Transverse colon (tissue), 4 donors: ENCODE results near the gene TRMT10C. TPM values are rescaled to one million over a fixed set of nuclear protein-coding genes. Genes with fewer than 3 reads are reported as not detected.

Source experiments
- DNase-seq: peaks from one replicate; pipeline ENCODE4 v3.0.0-alpha.2; 2019
- H3K27ac ChIP-seq, 4 donors: fragments of 200-600 bp; sonication (generic); 2 replicates each; pipeline ENCODE4 v1.5.1; 2016 to 2018; ENCODE audit warnings: inconsistent platforms in 4 of 4
- H3K27me3 ChIP-seq: fragments of 200-600 bp; sonication (generic); 2 replicates; pipeline ENCODE4 v1.5.1; 2017; ENCODE audit warnings: inconsistent platforms
- H3K36me3 ChIP-seq, 4 donors: fragments of 200-600 bp; sonication (generic); 2 replicates each; pipeline ENCODE4 v1.5.1; 2017 to 2019; ENCODE audit warnings: inconsistent platforms in 4 of 4
- H3K4me1 ChIP-seq, 4 donors: fragments of 200-600 bp; sonication (generic); 2 replicates each; pipeline ENCODE4 v1.5.1; 2017 to 2020; ENCODE audit warnings: inconsistent platforms in 4 of 4
- H3K4me3 ChIP-seq, 4 donors: fragments of 200-600 bp; sonication (generic); 1 replicate in 1 of 4; 2 replicates in 3 of 4; pipeline versions ENCODE4 v1.5.1 to v1.6.1; 2017 to 2019; ENCODE audit warnings: inconsistent platforms in 4 of 4
- H3K9me3 ChIP-seq, 2 donors: fragments of 200-600 bp; sonication (generic); 2 replicates each; pipeline ENCODE4 v1.5.1; 2017 to 2019; ENCODE audit warnings: inconsistent platforms in 2 of 2
- EP300 ChIP-seq: sonication (generic); formaldehyde crosslinking; IDR thresholded peaks from one replicate; pipeline ENCODE4 v1.6.1; 2017; ENCODE audit warnings: antibody characterized with exemption, low read depth
- POLR2A ChIP-seq: fragments of 450-650 bp; IDR thresholded peaks from one replicate; pipeline ENCODE4 v1.6.1; 2016; ENCODE audit warnings: antibody characterized with exemption, mild to moderate bottlenecking, moderate library complexity
- POLR2AphosphoS5 ChIP-seq, 3 donors: sonication (generic); formaldehyde crosslinking; IDR thresholded peaks; one replicate each; pipeline ENCODE4 v1.6.1; 2016; ENCODE audit warnings: antibody characterized with exemption in 3 of 3
- WGBS, 2 donors: methylation state at CpG; one replicate each; pipeline ENCODE4 v1.1.5; 2018; ENCODE audit warnings: low coverage in 1 of 2; 5-methylcytosine and 5-hydroxymethylcytosine counted together
- in situ Hi-C, 4 donors: fragments of 200-750 bp; cut with MboI; loops; one replicate each; pipeline versions ENCODE4 v1.15.0 to v1.15.1; 2017; ENCODE audit warnings: low sequenced_read_pairs in 3 of 4, low pct_ligation_motif_present in 1 of 4, low pct_unique_long_range_greater_than_20kb in 1 of 4
- intact Hi-C: fragments of 100-400 bp; cut with DNase I; formaldehyde crosslinking; loops from one replicate; pipeline ENCODE4 v1.15.1; 2023; ENCODE audit warnings: low total_unique reads
- total RNA-seq, 4 donors: library from RNA; depleted of rRNA; stranded (reverse); fragments of >200 nt; gene quantifications; one replicate each; pipeline ENCODE4 v1.1.0, GENCODE V29; 2016
- TF ChIP-seq, protein P1 (sequence below), 5 experiments: fragments of 200-600 bp in 3 of 5; fragments of 450-650 bp in 2 of 5; sonication (generic) in 3 of 5; IDR thresholded peaks; 1 replicate in 2 of 5; 2 replicates in 3 of 5; pipeline ENCODE4 v1.5.1; 2016 to 2017; ENCODE audit warnings: antibody characterized with exemption in 5 of 5, inconsistent platforms in 3 of 5, mild to moderate bottlenecking in 2 of 5, moderate library complexity in 1 of 5

The TRMT10C gene
- 10 to 100 TPM in 2 of 4 donors, 1 to 10 TPM in 2; 5.0 to 15.0 (median 11.0) TPM for total RNA-seq

DNA sequence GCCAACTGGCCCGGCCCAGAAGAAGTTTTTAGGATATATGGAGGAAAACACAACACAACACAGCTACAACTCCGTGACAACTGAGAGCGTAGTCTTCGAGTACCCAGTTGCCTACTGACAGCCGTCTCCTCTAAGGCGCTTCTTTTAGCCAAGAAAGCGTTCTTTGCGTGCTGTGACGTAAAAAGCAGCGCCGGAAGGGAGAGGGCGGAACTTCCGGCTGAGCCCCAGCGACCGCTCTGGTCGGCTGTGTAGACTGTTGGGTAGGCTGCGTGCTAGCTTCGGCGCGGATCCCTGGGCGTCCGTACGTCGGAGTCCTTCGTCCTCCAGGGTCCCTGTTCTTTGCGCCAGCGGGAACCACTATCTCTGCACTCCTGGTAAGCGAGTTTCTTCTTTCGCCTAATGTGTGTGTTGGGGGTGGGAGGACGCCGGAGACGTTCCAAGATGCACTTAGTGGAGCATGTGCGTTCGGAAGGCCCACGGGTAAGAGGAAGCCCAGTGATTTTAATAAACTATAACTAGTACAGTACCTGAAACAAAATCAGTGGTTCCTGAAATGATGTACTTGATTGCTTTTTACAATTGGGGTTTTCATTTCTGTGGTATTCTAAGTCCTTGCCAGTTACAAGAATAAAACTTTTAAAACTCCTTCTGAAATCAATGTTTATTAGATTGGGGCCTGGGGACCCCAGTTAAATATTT, at the start of gene TRMT10C:
Gene TRMT10C, plus strand, starts transcription at position 239 of the 699 bp plus-strand sequence. CDS start 2,914 bp downstream, outside the sequence.
- TF ChIP-seq POLR2A = peak; percentile 88
- TF ChIP-seq POLR2AphosphoS5 (IDR thresholded peaks at IDR 0.05) = peak; percentile 93 to 96 (median 93)
- TF ChIP-seq, protein P1, sequence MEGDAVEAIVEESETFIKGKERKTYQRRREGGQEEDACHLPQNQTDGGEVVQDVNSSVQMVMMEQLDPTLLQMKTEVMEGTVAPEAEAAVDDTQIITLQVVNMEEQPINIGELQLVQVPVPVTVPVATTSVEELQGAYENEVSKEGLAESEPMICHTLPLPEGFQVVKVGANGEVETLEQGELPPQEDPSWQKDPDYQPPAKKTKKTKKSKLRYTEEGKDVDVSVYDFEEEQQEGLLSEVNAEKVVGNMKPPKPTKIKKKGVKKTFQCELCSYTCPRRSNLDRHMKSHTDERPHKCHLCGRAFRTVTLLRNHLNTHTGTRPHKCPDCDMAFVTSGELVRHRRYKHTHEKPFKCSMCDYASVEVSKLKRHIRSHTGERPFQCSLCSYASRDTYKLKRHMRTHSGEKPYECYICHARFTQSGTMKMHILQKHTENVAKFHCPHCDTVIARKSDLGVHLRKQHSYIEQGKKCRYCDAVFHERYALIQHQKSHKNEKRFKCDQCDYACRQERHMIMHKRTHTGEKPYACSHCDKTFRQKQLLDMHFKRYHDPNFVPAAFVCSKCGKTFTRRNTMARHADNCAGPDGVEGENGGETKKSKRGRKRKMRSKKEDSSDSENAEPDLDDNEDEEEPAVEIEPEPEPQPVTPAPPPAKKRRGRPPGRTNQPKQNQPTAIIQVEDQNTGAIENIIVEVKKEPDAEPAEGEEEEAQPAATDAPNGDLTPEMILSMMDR (IDR thresholded peaks at IDR 0.05) = no peak
- TF ChIP-seq EP300 = no peak
- peak within 1 kb of the TSS; percentile 85 to 95 (median 87) for H3K27ac ChIP-seq
- intact Hi-C loops = no loop called here
- peak within 1 kb of the TSS; percentile 54 to 96 (median 72) for H3K4me3 ChIP-seq
- H3K36me3 ChIP-seq = peaks cover 0 to 18% (median 0%) of the 10 kb centered on the region in 4 donors
- DNase-seq = peak; percentile 94
- in situ Hi-C loops = loop anchor here in 1 of 4 donors (10.0 kb wide), 1 partner anchor 123 kb away; the partner anchor contains the start of gene RPL24
- no peaks in the 10 kb centered on the region for H3K9me3 ChIP-seq
- peaks cover 7 to 23% (median 9%) of the 10 kb centered on the region in 4 donors for H3K4me1 ChIP-seq
- peaks cover 29% of the 10 kb centered on the region for H3K27me3 ChIP-seq
- WGBS, 2 donors = 0 to 1% methylated on average over 1 to 35 of the region's 35 CpGs

DNA sequence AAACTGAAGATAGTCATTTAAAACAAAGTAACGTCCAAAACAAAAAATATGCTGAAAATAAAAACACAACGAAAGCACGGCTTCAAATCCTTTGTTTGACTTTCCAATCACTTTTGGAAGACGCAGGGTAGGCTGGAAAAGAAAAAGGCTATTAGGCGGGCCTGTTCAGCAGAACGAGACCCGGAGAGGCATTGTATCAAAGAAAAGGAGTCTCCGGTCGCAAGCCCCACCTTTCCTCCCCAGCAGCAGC, 49.3 kb upstream of the TRMT10C start:
- intact Hi-C loops = no loop called here
- 0% methylated on average over 9 of the region's 9 CpGs for WGBS, 2 donors
- DNase-seq = no peak
- no peak for TF ChIP-seq EP300
- TF ChIP-seq, protein P1 (IDR thresholded peaks at IDR 0.05) = no peak
- no peak for TF ChIP-seq POLR2AphosphoS5 (IDR thresholded peaks at IDR 0.05)
- TF ChIP-seq POLR2A = no peak
- in situ Hi-C loops = no loop called here
- no peaks in the 10 kb centered on the region for H3K9me3 ChIP-seq
- peaks cover 0 to 28% (median 3%) of the 10 kb centered on the region in 4 donors for H3K4me1 ChIP-seq
- H3K27ac ChIP-seq = peak overlapping the region; percentile 94 to 99 (median 96)
- H3K27me3 ChIP-seq = no peaks in the 10 kb centered on the region
- H3K36me3 ChIP-seq = no peaks in the 10 kb centered on the region
- peak overlapping the region; percentile 55 to 98 (median 83) for H3K4me3 ChIP-seq

DNA sequence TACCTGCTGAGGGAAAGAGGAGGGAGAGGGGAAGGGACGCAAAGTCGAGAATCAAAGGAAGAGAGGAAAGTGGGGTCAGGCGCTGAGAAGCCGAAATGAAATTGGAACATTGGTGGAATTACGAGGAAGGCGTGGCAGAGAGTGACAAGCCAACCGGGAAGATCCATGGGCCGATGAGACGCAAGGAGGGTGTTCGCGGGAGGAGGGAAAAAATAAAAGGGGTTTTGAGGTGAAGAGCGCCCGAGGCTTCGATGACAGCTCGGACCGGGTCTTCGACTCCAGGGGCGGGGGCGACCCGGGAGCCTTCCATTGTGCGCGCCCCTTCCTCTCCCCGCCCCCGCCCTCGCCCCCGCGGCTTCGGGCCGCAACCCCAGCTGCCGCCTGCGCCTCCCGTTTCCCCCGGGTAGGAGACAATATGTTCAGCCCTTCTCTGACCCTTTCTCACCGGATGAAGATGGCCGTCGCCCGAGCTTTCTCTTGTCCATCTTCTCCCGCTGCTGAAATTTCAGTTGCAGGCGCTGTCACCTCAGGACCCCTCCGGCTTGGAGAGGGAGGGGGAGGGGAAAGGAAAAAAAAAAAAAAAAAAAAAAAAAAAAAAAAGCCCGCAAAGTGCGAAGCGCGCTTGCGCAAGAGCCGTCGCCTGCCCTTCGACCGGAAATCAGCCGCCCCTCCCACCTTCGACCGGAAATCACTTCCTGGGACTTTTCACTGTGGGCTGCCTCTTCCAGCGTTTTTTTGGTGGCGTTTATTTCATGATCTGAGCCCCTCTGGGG, 48.8 kb upstream of the TRMT10C start, which contains the start of gene SENP7:
Gene SENP7, minus strand, starts transcription at position 567 of the 773 bp plus-strand sequence. Its CDS starts 82 bp downstream, at position 485.
- H3K27me3 ChIP-seq = peaks cover 2% of the 10 kb centered on the region
- WGBS, 2 donors = 0 to 2% methylated on average over 11 to 53 of the region's 54 CpGs
- H3K4me3 ChIP-seq = peak within 1 kb of the TSS; percentile 55 to 98 (median 83)
- DNase-seq = peak; percentile 88
- H3K4me1 ChIP-seq = peaks cover 0 to 28% (median 3%) of the 10 kb centered on the region in 4 donors
- no peaks in the 10 kb centered on the region for H3K9me3 ChIP-seq
- peak within 1 kb of the TSS; percentile 94 to 99 (median 96) for H3K27ac ChIP-seq
- in situ Hi-C loops (no loop called here), intact Hi-C loops (no loop called here)
- no peaks in the 10 kb centered on the region for H3K36me3 ChIP-seq
- TF ChIP-seq, protein P1 (IDR thresholded peaks at IDR 0.05) = no peak
- peak; percentile 33 to 57 (median 56) for TF ChIP-seq POLR2AphosphoS5 (IDR thresholded peaks at IDR 0.05)
- TF ChIP-seq POLR2A = peak; percentile 42
- no peak for TF ChIP-seq EP300

DNA sequence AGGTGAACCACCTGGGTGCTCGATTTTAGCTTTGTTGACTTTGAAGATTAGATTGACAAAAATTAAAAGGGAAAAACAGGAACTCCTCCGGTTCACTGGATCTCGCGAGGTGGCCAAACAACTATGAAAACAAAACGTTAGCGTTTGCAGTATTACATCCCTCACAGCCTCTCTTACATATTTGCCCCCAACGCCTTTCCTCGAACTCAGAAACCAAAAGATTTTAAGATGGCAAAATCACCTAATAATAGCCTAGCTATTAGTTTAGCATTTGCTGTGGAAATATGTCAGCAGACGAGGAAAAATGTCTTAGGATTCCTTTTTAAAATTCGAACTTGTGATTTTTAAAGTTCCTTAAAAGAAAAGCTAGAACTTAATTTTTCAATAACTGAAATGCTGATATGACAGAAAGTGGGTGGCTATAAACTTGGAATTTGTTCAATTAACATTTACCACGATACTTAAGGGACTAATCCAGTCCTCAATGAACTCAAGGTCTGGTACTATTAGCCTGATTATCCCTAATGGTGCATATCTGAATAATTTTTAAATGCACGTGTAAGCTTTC, 48.2 kb upstream of the TRMT10C start:
- Histone ChIP-seq H3K4me1 (peaks cover 0 to 28% (median 3%) of the 10 kb centered on the region in 4 donors), H3K9me3 (no peaks in the 10 kb centered on the region), H3K36me3 (no peaks in the 10 kb centered on the region), H3K27me3 (peaks cover 8% of the 10 kb centered on the region), H3K27ac (peak overlapping the region; percentile 94 to 99 (median 96)), H3K4me3 (peak overlapping the region; percentile 55 to 98 (median 83))
- DNase-seq = no peak
- in situ Hi-C loops (no loop called here), intact Hi-C loops (no loop called here)
- 7 to 14% methylated on average over 11 to 12 of the region's 12 CpGs for WGBS, 2 donors
- no peak for TF ChIP-seq EP300
- TF ChIP-seq POLR2AphosphoS5 (IDR thresholded peaks at IDR 0.05) = no peak
- TF ChIP-seq, protein P1 (IDR thresholded peaks at IDR 0.05) = no peak
- TF ChIP-seq POLR2A = no peak
